Measurements from ENCODE around the gene PEDS1. TPM values are rescaled to one million over a fixed set of nuclear protein-coding genes. Genes with fewer than 3 reads are reported as not detected.

PEDS1 gene
- total and polyA plus RNA-seq, 10 of the 15 experiments (the other 5 are each of a cell fraction or from before 2014, with no cell fraction given) = 1.7 to 25.6 (median 16.8) TPM

DNA sequence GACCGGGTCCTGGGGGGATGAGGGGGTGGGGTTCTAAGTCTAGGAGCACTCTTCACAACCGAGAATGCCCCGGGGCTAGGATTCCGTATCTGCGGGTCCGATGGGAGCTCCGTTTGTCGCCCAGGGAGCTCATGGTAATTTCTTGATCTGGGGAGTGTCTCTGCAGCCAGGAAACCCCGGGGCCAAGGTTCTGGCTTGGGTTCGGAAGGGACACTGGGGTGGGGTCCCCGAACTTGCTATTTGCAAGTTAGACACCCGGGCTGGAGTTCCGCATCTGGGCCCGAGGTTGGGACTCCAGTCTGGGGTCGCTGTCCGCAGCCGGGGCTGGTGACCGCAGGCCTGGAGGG lies 397 bp downstream of the PEDS1 start:
- Histone ChIP-seq H3K79me2 (ENCODE audit: control insufficient read depth, insufficient read depth, low read length) (peaks cover 41% of the 10 kb centered on the region), H3K9me3 (replicated peaks; ENCODE audit: control insufficient read depth, insufficient read depth, low read length) (no peaks in the 10 kb centered on the region), H3K27ac (ENCODE audit: control insufficient read depth, insufficient read depth) (peak overlapping the region; percentile 75), H4K20me1 (ENCODE audit: control insufficient read depth, insufficient read depth) (no peaks in the 10 kb centered on the region), H3K36me3 (ENCODE audit: control insufficient read depth in 2 of 2, insufficient read depth in 2 of 2, low read length in 1 of 2) (peaks cover 0 to 3% of the 10 kb centered on the region in 2 experiments; a peak in 1 of 4 replicates), H3K9ac (ENCODE audit: control insufficient read depth, insufficient read depth, low read length) (peak overlapping the region; percentile 95), H3K4me1 (ENCODE audit: control insufficient read depth, insufficient read depth, low read length) (peaks cover 8% of the 10 kb centered on the region), H3K27me3 (replicated peaks in 1 of 2; ENCODE audit: control insufficient read depth in 2 of 2, insufficient read depth in 2 of 2, low read length in 1 of 2) (no peaks in the 10 kb centered on the region), H3K4me3 (peak overlapping the region; percentile 98), H2AFZ (ENCODE audit: control insufficient read depth, low read depth, low read length) (peak overlapping the region; percentile 62), H3K4me2 (ENCODE audit: control insufficient read depth, insufficient read depth) (peak overlapping the region; percentile 93)
- ChIA-PET RAD21 (ENCODE audit: unreplicated experiment) (interaction anchor here (0.9 to 3.6 kb wide), 11 partner anchors 13 to 174 kb away, joined by 3 to 19 read pairs (median 9); no protein-coding TSS in a partner anchor), SMC1A (ENCODE audit: uncharacterized antibody, unreplicated experiment) (interaction anchor here (0.9 to 3.6 kb wide), 10 partner anchors 9 to 68 kb away, joined by 3 to 28 read pairs (median 4); no protein-coding TSS in a partner anchor), POLR2A (interaction anchor here (0.6 to 3.3 kb wide), 10 partner anchors 9 to 805 kb away, joined by 3 to 34 read pairs (median 4); partner anchors contain the start of genes DPM1 and UBE2V1), CTCF (interaction anchor here (0.9 to 5.5 kb wide), 14 partner anchors 9 to 176 kb away, joined by 3 to 49 read pairs (median 8); no protein-coding TSS in a partner anchor)
- in situ Hi-C loops (cut with MboI) = no loop called here
- ATAC-seq = peak; percentile 2; the same call in 2 of the 3 replicates
- 2% methylated on average over 18 of the region's 18 CpGs for WGBS (ENCODE audit: insufficient coverage, insufficient replicate concordance, low lambda C conversion rate, missing lambda C conversion rate)
- BruUV-seq (replicated peaks) = no TSS peak
- no peak for DNase-seq (ENCODE audit: low read depth, low spot score)
- intact Hi-C loops (cut with micrococcal nuclease; ENCODE audit: unreplicated experiment) = loop anchor here (5.0 kb wide), 1 partner anchor 41 kb away; the partner anchor contains the start of gene UBE2V1
- no peak for TF ChIP-seq SP1 (IDR thresholded peaks at IDR 0.05; ENCODE audit: low read depth, low read length)
- TF ChIP-seq RUNX3 (IDR thresholded peaks at IDR 0.05; ENCODE audit: low read length) = peak; percentile 65; the same call in 1 of the 2 replicates
- FAIRE-seq = no peak

DNA sequence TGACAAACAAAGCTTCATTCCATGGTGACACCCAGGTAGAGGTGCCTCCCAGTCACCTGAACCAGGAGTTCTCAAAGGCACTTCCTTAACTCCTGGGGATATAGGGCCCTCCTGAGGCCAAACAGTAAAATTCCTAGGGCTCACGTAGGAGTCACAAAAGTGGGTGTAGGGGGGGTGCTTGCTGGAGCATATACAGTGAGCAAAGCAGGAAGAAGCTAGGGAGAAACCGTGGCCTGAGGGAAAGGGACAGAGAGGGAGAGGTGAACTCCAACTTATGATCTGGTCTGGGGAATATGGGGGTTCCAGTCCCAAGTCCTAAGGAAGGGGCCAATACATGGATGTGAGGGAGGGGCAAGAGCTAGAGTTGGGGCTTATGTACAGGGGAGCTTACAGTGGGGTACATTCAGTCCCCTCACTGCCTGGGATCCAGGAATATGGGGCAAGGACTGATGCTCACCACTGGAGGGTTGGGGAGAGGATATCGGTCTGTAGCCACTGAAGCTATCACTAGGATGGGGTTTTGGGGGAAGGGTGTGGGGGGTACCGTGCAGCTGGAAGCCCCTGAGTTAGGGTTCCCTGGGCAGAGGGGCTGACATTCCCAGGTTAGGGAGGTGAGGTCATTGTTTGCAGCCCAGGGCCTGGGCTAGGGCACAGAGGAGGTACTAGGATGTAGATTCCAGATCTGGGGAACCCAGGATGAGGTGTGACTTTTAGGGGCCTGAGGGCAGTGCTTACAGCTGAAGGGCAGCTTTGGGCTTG lies 950 bp downstream of the PEDS1 start:
- Histone ChIP-seq H3K9ac (ENCODE audit: control insufficient read depth, insufficient read depth, low read length) (peak overlapping the region; percentile 95), H3K4me2 (ENCODE audit: control insufficient read depth, insufficient read depth) (peak overlapping the region; percentile 93), H3K9me3 (replicated peaks; ENCODE audit: control insufficient read depth, insufficient read depth, low read length) (no peaks in the 10 kb centered on the region), H3K27ac (ENCODE audit: control insufficient read depth, insufficient read depth) (peak overlapping the region; percentile 75), H2AFZ (ENCODE audit: control insufficient read depth, low read depth, low read length) (0 out of 2 replicates have a peak overlapping the region, but pooled peaks have one; percentile 11), H3K27me3 (replicated peaks in 1 of 2; ENCODE audit: control insufficient read depth in 2 of 2, insufficient read depth in 2 of 2, low read length in 1 of 2) (no peaks in the 10 kb centered on the region), H4K20me1 (ENCODE audit: control insufficient read depth, insufficient read depth) (no peaks in the 10 kb centered on the region), H3K4me1 (ENCODE audit: control insufficient read depth, insufficient read depth, low read length) (peaks cover 8% of the 10 kb centered on the region), H3K36me3 (ENCODE audit: control insufficient read depth in 2 of 2, insufficient read depth in 2 of 2, low read length in 1 of 2) (peaks cover 0 to 3% of the 10 kb centered on the region in 2 experiments; a peak in 2 of 4 replicates), H3K4me3 (peak overlapping the region; percentile 98), H3K79me2 (ENCODE audit: control insufficient read depth, insufficient read depth, low read length) (peaks cover 43% of the 10 kb centered on the region)
- TSS peak; percentile 67 for BruUV-seq (replicated peaks)
- ChIA-PET SMC1A (ENCODE audit: uncharacterized antibody, unreplicated experiment) (interaction anchor here (0.9 to 3.6 kb wide), 10 partner anchors 13 to 173 kb away, joined by 3 to 28 read pairs (median 4); no protein-coding TSS in a partner anchor), RAD21 (ENCODE audit: unreplicated experiment) (interaction anchor here (0.9 to 3.6 kb wide), 9 partner anchors 14 to 174 kb away, joined by 3 to 19 read pairs (median 11); no protein-coding TSS in a partner anchor), POLR2A (interaction anchor here (0.6 to 3.3 kb wide), 12 partner anchors 8 to 218 kb away, joined by 3 to 34 read pairs (median 5); partner anchors contain the start of gene UBE2V1), CTCF (interaction anchor here (0.9 to 5.5 kb wide), 12 partner anchors 10 to 172 kb away, joined by 3 to 49 read pairs (median 8); no protein-coding TSS in a partner anchor)
- 27% methylated on average over 4 of the region's 4 CpGs for WGBS (ENCODE audit: insufficient coverage, insufficient replicate concordance, low lambda C conversion rate, missing lambda C conversion rate)
- in situ Hi-C loops (cut with MboI) = no loop called here
- ATAC-seq (no peak), DNase-seq (ENCODE audit: low read depth, low spot score) (no peak), FAIRE-seq (no peak)
- intact Hi-C loops (cut with micrococcal nuclease; ENCODE audit: unreplicated experiment) = loop anchor here (5.0 kb wide), 1 partner anchor 40 kb away; the partner anchor contains the start of gene UBE2V1
- TF ChIP-seq TAF1 (IDR thresholded peaks at IDR 0.05; ENCODE audit: borderline replicate concordance, low read depth, low read length) (no peak), IKZF1 (conservative IDR thresholded peaks at IDR 0.05) (0 out of 2 replicates have a peak, but pooled peaks have one; percentile 13), MYB (IDR thresholded peaks at IDR 0.05; ENCODE audit: borderline replicate concordance, low read depth, low read length) (no peak), RAD21 (IDR thresholded peaks at IDR 0.05; ENCODE audit: insufficient read depth, low read depth, low read length) (peak; percentile 30), TCF3 (IDR thresholded peaks at IDR 0.05; ENCODE audit: borderline replicate concordance, insufficient read depth, low read depth, low read length) (no peak)
- TF ChIP-seq, protein P1, sequence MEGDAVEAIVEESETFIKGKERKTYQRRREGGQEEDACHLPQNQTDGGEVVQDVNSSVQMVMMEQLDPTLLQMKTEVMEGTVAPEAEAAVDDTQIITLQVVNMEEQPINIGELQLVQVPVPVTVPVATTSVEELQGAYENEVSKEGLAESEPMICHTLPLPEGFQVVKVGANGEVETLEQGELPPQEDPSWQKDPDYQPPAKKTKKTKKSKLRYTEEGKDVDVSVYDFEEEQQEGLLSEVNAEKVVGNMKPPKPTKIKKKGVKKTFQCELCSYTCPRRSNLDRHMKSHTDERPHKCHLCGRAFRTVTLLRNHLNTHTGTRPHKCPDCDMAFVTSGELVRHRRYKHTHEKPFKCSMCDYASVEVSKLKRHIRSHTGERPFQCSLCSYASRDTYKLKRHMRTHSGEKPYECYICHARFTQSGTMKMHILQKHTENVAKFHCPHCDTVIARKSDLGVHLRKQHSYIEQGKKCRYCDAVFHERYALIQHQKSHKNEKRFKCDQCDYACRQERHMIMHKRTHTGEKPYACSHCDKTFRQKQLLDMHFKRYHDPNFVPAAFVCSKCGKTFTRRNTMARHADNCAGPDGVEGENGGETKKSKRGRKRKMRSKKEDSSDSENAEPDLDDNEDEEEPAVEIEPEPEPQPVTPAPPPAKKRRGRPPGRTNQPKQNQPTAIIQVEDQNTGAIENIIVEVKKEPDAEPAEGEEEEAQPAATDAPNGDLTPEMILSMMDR (IDR thresholded peaks at IDR 0.05 in 2 of 3, conservative IDR thresholded peaks at IDR 0.05 in 1 of 3; ENCODE audit: control insufficient read depth in 2 of 3, extremely low read depth in 1 of 3, insufficient read depth in 1 of 3, low read depth in 3 of 3, low read length in 3 of 3) = peak in 2 of 3 experiments; percentile 12 to 22; a peak in 1 of 6 replicates
- TF ChIP-seq, protein P2, sequence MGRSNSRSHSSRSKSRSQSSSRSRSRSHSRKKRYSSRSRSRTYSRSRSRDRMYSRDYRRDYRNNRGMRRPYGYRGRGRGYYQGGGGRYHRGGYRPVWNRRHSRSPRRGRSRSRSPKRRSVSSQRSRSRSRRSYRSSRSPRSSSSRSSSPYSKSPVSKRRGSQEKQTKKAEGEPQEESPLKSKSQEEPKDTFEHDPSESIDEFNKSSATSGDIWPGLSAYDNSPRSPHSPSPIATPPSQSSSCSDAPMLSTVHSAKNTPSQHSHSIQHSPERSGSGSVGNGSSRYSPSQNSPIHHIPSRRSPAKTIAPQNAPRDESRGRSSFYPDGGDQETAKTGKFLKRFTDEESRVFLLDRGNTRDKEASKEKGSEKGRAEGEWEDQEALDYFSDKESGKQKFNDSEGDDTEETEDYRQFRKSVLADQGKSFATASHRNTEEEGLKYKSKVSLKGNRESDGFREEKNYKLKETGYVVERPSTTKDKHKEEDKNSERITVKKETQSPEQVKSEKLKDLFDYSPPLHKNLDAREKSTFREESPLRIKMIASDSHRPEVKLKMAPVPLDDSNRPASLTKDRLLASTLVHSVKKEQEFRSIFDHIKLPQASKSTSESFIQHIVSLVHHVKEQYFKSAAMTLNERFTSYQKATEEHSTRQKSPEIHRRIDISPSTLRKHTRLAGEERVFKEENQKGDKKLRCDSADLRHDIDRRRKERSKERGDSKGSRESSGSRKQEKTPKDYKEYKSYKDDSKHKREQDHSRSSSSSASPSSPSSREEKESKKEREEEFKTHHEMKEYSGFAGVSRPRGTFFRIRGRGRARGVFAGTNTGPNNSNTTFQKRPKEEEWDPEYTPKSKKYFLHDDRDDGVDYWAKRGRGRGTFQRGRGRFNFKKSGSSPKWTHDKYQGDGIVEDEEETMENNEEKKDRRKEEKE (IDR thresholded peaks at IDR 0.05) = no peak

Measured in GM12878 (cell line).